HepG2 (cell line): ENCODE results near the gene ENTPD5. TPM values are rescaled to one million over a fixed set of nuclear protein-coding genes. Genes with fewer than 3 reads are reported as not detected.

Source experiments
- CREB1 ChIP-seq, 2 experiments: fragments of 450-650 bp in 1 of 2; IDR thresholded peaks; 2 replicates each; pipeline ENCODE4 v1.6.1; 2016 to 2017; ENCODE audit warnings: control low read depth in 1 of 2, mild to moderate bottlenecking in 1 of 2, missing compliant biosample characterization in 1 of 2, missing genetic modification characterization in 1 of 2
- EP300 ChIP-seq, 3 experiments: sonication (generic) in 1 of 3; formaldehyde crosslinking in 1 of 3; IDR thresholded peaks; 2 replicates each; pipeline versions ENCODE4 v1.5.1 to v1.6.1; 2011 to 2020; ENCODE audit warnings: low read depth in 2 of 3, low read length in 2 of 3, borderline replicate concordance in 1 of 3, improper control_type of control experiment in 1 of 3, mild to moderate bottlenecking in 1 of 3, missing genetic modification reagents in 1 of 3, moderate library complexity in 1 of 3
- HNRNPUL1 ChIP-seq: fragments of 200-400 bp; formaldehyde crosslinking; IDR thresholded peaks from 2 replicates; pipeline ENCODE4 v1.6.1; 2017; ENCODE audit warnings: low read depth, mild to moderate bottlenecking, low read length, moderate library complexity
- KLF16 ChIP-seq, 2 experiments: sonication (generic) in 1 of 2; formaldehyde crosslinking in 1 of 2; IDR thresholded peaks; 2 replicates each; pipeline versions ENCODE4 v1.6.1 to v1.8.0; 2016 to 2023; ENCODE audit warnings: missing genetic modification reagents in 2 of 2, missing compliant biosample characterization in 1 of 2
- NCOR1 ChIP-seq: fragments of 200-600 bp; sonication (generic); IDR thresholded peaks from 2 replicates; pipeline ENCODE4 v1.7.0; 2017; ENCODE audit warnings: antibody characterized with exemption, low read length, borderline replicate concordance
- PHF21A ChIP-seq: sonication (generic); formaldehyde crosslinking; IDR thresholded peaks from 2 replicates; pipeline ENCODE4 v1.5.0; 2020; ENCODE audit warnings: mild to moderate bottlenecking, missing genetic modification reagents
- ZNF205 ChIP-seq: IDR thresholded peaks from 2 replicates; pipeline ENCODE4 v1.6.1; 2018; ENCODE audit warnings: missing biosample characterization, missing genetic modification reagents
- polyA plus RNA-seq, 8 experiments: library from polyadenylated mRNA; depleted of rRNA in 3 of 8; stranded (reverse) in 7 of 8; unstranded in 1 of 8; fragments of >200 nt; fragmentation: Illumina TruSeq in 4 of 8; extraction: Trizol in 4 of 8; gene quantifications; 2 replicates each; pipeline versions ENCODE4 v1.2.1 to v1.2.3, GENCODE V29; 2011 to 2016; ENCODE audit warnings: low read depth in 4 of 8, missing spikeins in 1 of 8, mixed read lengths in 1 of 8; ENCODE audit not compliant: insufficient read depth in 1 of 8
- total RNA-seq, 5 experiments: library from RNA; depleted of rRNA; stranded (reverse); fragments of >200 nt; fragmentation: Illumina TruSeq; extraction: Trizol; gene quantifications; 2 replicates each; pipeline ENCODE4 v1.2.3, GENCODE V29; 2016; ENCODE audit warnings: low read depth in 1 of 5
- TF ChIP-seq, protein P1 (sequence below), 2 experiments: sonication (generic) in 1 of 2; formaldehyde crosslinking in 1 of 2; IDR thresholded peaks; 2 replicates each; pipeline versions ENCODE4 v1.4.0 to v1.6.1; 2018 to 2020; ENCODE audit warnings: missing genetic modification reagents in 2 of 2, borderline replicate concordance in 1 of 2, low read depth in 1 of 2, mild to moderate bottlenecking in 1 of 2, missing biosample characterization in 1 of 2
- TF ChIP-seq, protein P2 (sequence below): sonication (generic); formaldehyde crosslinking; IDR thresholded peaks from 2 replicates; pipeline ENCODE4 v1.8.0; 2022; ENCODE audit warnings: missing genetic modification reagents, mild to moderate bottlenecking, inconsistent platforms, borderline replicate concordance
- TF ChIP-seq, protein P3 (sequence below): sonication (generic); formaldehyde crosslinking; IDR thresholded peaks from 2 replicates; pipeline ENCODE4 v1.8.1; 2023; ENCODE audit warnings: mild to moderate bottlenecking, moderate library complexity, missing genetic modification reagents
- TF ChIP-seq, protein P4 (sequence below): IDR thresholded peaks from 2 replicates; pipeline ENCODE4 v1.6.1; 2016; ENCODE audit warnings: low read depth, missing genetic modification reagents, missing compliant biosample characterization
- TF ChIP-seq, protein P5 (sequence below): sonication (generic); formaldehyde crosslinking; IDR thresholded peaks from 2 replicates; pipeline ENCODE4 v1.5.1; 2020; ENCODE audit warnings: mild to moderate bottlenecking, missing genetic modification reagents

Gene ENTPD5
- total and polyA plus RNA-seq, 2 of the 13 experiments (the other 11 are each of a cell fraction or from before 2014, with no cell fraction given): 33.8 to 43.3 TPM

DNA sequence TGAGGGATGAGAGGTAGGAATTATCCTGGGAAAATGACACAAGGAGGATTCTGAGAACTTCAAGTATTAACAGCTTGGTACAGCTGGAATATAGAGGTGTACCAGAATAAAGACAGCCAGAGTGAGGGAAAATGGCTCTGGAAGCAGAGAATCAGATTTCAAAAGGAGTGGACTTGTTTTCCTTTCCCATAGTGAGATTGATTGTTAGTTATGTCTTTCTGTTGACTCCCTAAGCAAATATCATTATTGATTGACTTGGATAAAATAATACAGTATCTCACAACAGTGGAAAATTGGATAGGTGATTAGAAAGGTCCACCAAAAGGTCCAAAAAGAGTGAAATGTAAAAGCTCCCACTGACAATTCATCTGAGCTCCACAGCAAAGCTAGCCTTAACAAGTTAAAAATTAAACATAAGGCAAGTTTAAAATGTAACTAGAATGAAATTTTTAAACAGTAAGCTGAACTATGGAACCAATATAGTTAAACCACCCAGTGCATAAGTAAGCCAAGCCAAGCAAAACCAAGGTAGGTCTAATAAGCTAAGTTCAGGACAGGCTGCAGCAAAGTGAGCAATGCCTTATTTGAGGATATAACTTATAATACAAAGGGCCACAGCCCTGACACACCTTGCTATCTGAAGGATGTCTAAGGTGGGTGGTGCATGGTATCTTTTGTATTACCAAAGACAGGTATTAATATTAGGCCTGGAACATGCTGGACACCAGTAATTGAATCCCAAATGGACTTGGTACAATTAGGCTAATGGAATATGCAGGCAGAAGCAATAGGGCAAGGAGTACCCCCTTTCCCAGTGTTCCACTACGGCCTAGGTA, 21.8 kb downstream of the ENTPD5 start (continued):
- TF ChIP-seq ZNF205 (CRISPR knock-in tag): no peak
- TF ChIP-seq NCOR1: peak; percentile 53; the same call in 1 of the 2 replicates
- TF ChIP-seq, protein P1, sequence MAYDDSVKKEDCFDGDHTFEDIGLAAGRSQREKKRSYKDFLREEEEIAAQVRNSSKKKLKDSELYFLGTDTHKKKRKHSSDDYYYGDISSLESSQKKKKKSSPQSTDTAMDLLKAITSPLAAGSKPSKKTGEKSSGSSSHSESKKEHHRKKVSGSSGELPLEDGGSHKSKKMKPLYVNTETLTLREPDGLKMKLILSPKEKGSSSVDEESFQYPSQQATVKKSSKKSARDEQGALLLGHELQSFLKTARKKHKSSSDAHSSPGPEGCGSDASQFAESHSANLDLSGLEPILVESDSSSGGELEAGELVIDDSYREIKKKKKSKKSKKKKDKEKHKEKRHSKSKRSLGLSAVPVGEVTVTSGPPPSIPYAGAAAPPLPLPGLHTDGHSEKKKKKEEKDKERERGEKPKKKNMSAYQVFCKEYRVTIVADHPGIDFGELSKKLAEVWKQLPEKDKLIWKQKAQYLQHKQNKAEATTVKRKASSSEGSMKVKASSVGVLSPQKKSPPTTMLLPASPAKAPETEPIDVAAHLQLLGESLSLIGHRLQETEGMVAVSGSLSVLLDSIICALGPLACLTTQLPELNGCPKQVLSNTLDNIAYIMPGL (CRISPR knock-in tag; IDR thresholded peaks at IDR 0.05; ENCODE audit: borderline replicate concordance in 1 of 2, low read depth in 1 of 2): 0 out of 4 replicates have a peak, but pooled peaks of 1 of the 2 experiments have one; percentile 7
- TF ChIP-seq EP300 (IDR thresholded peaks at IDR 0.05; ENCODE audit: low read depth in 2 of 2, low read length in 2 of 2): peak in 1 of 2 experiments; percentile 10; a peak in 2 of 4 replicates
- no peak for TF ChIP-seq EP300 (CRISPR knock-in tag; IDR thresholded peaks at IDR 0.05; ENCODE audit: borderline replicate concordance)
- TF ChIP-seq KLF16 (CRISPR knock-in tag; IDR thresholded peaks at IDR 0.05): peak in 1 of 2 experiments; percentile 27; a peak in 1 of 4 replicates
- TF ChIP-seq, protein P2, sequence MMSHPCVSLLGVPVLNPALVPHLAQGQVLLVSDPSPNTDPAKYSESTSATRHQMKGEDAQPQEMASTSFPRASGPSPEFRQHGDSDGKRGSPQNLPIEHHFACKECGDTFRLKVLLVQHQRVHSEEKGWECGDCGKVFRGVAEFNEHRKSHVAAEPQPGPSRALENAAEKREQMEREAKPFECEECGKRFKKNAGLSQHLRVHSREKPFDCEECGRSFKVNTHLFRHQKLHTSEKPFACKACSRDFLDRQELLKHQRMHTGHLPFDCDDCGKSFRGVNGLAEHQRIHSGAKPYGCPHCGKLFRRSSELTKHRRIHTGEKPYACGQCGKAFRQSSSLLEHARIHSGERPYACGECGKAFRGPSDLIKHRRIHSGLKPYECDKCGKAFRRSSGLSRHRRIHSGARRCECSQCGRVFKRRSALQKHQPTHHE (CRISPR knock-in tag): no peak
- 0 out of 2 replicates have a peak, but pooled peaks have one; percentile 47 for TF ChIP-seq PHF21A (CRISPR knock-in tag)
- TF ChIP-seq HNRNPUL1: peak; percentile 69; the same call in 1 of the 2 replicates
- TF ChIP-seq, protein P3, sequence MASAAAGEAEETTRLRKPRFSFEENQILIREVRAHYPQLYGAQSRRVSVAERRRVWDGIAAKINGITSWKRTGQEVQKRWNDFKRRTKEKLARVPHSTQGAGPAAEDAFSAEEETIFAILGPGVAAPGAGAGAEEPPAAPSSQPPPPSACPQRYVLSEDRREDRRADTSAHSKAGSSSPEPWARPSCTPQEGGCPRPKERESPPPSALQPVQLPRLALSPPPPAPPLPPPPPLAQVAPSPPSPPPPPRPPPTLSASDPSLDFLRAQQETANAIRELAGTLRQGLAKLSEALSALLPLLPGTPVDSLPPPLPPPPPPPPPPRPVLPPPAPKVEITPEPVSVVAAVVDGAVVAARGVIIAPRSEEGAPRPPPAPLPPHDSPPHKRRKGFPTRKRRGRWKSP (CRISPR knock-in tag): peak; percentile 56; the same call in 1 of the 2 replicates
- TF ChIP-seq, protein P4, sequence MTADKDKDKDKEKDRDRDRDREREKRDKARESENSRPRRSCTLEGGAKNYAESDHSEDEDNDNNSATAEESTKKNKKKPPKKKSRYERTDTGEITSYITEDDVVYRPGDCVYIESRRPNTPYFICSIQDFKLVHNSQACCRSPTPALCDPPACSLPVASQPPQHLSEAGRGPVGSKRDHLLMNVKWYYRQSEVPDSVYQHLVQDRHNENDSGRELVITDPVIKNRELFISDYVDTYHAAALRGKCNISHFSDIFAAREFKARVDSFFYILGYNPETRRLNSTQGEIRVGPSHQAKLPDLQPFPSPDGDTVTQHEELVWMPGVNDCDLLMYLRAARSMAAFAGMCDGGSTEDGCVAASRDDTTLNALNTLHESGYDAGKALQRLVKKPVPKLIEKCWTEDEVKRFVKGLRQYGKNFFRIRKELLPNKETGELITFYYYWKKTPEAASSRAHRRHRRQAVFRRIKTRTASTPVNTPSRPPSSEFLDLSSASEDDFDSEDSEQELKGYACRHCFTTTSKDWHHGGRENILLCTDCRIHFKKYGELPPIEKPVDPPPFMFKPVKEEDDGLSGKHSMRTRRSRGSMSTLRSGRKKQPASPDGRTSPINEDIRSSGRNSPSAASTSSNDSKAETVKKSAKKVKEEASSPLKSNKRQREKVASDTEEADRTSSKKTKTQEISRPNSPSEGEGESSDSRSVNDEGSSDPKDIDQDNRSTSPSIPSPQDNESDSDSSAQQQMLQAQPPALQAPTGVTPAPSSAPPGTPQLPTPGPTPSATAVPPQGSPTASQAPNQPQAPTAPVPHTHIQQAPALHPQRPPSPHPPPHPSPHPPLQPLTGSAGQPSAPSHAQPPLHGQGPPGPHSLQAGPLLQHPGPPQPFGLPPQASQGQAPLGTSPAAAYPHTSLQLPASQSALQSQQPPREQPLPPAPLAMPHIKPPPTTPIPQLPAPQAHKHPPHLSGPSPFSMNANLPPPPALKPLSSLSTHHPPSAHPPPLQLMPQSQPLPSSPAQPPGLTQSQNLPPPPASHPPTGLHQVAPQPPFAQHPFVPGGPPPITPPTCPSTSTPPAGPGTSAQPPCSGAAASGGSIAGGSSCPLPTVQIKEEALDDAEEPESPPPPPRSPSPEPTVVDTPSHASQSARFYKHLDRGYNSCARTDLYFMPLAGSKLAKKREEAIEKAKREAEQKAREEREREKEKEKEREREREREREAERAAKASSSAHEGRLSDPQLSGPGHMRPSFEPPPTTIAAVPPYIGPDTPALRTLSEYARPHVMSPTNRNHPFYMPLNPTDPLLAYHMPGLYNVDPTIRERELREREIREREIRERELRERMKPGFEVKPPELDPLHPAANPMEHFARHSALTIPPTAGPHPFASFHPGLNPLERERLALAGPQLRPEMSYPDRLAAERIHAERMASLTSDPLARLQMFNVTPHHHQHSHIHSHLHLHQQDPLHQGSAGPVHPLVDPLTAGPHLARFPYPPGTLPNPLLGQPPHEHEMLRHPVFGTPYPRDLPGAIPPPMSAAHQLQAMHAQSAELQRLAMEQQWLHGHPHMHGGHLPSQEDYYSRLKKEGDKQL (CRISPR knock-in tag): 0 out of 2 replicates have a peak, but pooled peaks have one; percentile 28
- TF ChIP-seq, protein P5, sequence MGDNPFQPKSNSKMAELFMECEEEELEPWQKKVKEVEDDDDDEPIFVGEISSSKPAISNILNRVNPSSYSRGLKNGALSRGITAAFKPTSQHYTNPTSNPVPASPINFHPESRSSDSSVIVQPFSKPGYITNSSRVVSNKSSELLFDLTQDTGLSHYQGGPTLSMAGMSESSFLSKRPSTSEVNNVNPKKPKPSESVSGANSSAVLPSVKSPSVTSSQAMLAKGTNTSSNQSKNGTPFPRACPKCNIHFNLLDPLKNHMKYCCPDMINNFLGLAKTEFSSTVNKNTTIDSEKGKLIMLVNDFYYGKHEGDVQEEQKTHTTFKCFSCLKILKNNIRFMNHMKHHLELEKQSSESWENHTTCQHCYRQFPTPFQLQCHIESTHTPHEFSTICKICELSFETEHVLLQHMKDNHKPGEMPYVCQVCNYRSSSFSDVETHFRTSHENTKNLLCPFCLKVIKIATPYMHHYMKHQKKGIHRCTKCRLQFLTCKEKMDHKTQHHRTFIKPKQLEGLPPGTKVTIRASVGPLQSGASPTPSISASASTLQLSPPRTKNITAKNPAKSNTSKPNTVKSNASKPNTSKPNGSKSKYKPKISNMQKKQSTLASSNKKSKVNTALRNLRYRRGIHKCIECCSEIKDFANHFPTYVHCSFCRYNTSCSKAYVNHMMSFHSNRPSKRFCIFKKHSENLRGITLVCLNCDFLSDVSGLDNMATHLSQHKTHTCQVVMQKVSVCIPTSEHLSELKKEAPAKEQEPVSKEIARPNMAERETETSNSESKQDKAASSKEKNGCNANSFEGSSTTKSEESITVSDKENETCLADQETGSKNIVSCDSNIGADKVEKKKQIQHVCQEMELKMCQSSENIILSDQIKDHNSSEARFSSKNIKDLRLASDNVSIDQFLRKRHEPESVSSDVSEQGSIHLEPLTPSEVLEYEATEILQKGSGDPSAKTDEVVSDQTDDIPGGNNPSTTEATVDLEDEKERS (CRISPR knock-in tag): no peak
- no peak for TF ChIP-seq CREB1 (IDR thresholded peaks at IDR 0.05)
- TF ChIP-seq CREB1 (CRISPR knock-in tag; IDR thresholded peaks at IDR 0.05): peak; percentile 59
